Keratinocyte (primary cell): Measurements from ENCODE around the gene KRTAP9-6. TPM values are rescaled to one million over a fixed set of nuclear protein-coding genes. Genes with fewer than 3 reads are reported as not detected.

ENCODE experiments used
- DNase-seq: peaks from one replicate; pipeline ENCODE4 v3.0.0-alpha.2; 2011; ENCODE audit warnings: low read depth, missing footprints, low spot score
- FAIRE-seq: peaks from 2 replicates; lab custom pipeline; 2011; peaks lifted over from hg19 to GRCh38; lab: Jason Lieb, UNC
- H2AFZ ChIP-seq: 2 replicates; pipeline ENCODE4 v1.6.0; 2012; ENCODE audit warnings: low read length, control low read depth, inconsistent platforms; ENCODE audit not compliant: control insufficient read depth
- H3K27ac ChIP-seq: 2 replicates; pipeline ENCODE4 v1.5.1; 2011; ENCODE audit warnings: low read length; ENCODE audit not compliant: control insufficient read depth, insufficient read depth
- H3K27me3 ChIP-seq: 3 replicates; pipeline ENCODE4 v1.6.0; 2011; ENCODE audit warnings: low read length; ENCODE audit not compliant: control insufficient read depth, insufficient read depth; ENCODE audit errors: extremely low read depth
- H3K36me3 ChIP-seq, 2 experiments: 2 replicates in 1 of 2; 3 replicates in 1 of 2; pipeline ENCODE4 v1.5.1; 2011; ENCODE audit warnings: low read length in 2 of 2, mild to moderate bottlenecking in 1 of 2; ENCODE audit not compliant: control insufficient read depth in 2 of 2, insufficient read depth in 2 of 2; ENCODE audit errors: extremely low read depth in 1 of 2
- H3K4me1 ChIP-seq: 3 replicates; pipeline ENCODE4 v1.5.1; 2011; ENCODE audit warnings: low read length; ENCODE audit not compliant: control insufficient read depth, insufficient read depth; ENCODE audit errors: extremely low read depth
- H3K4me2 ChIP-seq: 3 replicates; pipeline ENCODE4 v1.6.0; 2011; ENCODE audit warnings: low read depth, low read length; ENCODE audit not compliant: control insufficient read depth, insufficient read depth; ENCODE audit errors: extremely low read depth
- H3K4me3 ChIP-seq, 3 experiments: fragments of 200-600 bp in 1 of 3; sonication (generic) in 1 of 3; 2 replicates in 2 of 3; 3 replicates in 1 of 3; pipeline ENCODE4 v1.5.1; 2011 to 2016; ENCODE audit warnings: low read length in 3 of 3, mild to moderate bottlenecking in 3 of 3, control low read depth in 2 of 3, inconsistent platforms in 1 of 3, low read depth in 1 of 3, mixed read lengths in 1 of 3, mixed run types in 1 of 3, moderate library complexity in 1 of 3; ENCODE audit not compliant: control insufficient read depth in 2 of 3, insufficient read depth in 2 of 3; ENCODE audit errors: extremely low read depth in 1 of 3
- H3K79me2 ChIP-seq: 2 replicates; pipeline ENCODE4 v1.6.0; 2012; ENCODE audit warnings: low read length; ENCODE audit not compliant: control insufficient read depth, insufficient read depth
- H3K9ac ChIP-seq: 3 replicates; pipeline ENCODE4 v1.6.0; 2011; ENCODE audit warnings: low read length; ENCODE audit not compliant: control insufficient read depth, insufficient read depth; ENCODE audit errors: extremely low read depth
- H3K9me1 ChIP-seq: 3 replicates; pipeline ENCODE4 v1.6.0; 2011; ENCODE audit warnings: low read length; ENCODE audit not compliant: control insufficient read depth, insufficient read depth; ENCODE audit errors: extremely low read depth
- H3K9me3 ChIP-seq: 2 replicates; pipeline ENCODE4 v1.5.1; 2012; ENCODE audit warnings: low read depth, low read length; ENCODE audit not compliant: control insufficient read depth
- H4K20me1 ChIP-seq: 3 replicates; pipeline ENCODE4 v1.6.0; 2011; ENCODE audit warnings: low read length; ENCODE audit not compliant: control insufficient read depth, insufficient read depth; ENCODE audit errors: extremely low read depth
- EZH2 ChIP-seq: IDR thresholded peaks from one replicate; pipeline ENCODE4 v1.6.1; 2012; ENCODE audit warnings: inconsistent platforms, mild to moderate bottlenecking, low read length, moderate library complexity
- dilution Hi-C: fragments of 300-500 bp; cut with MboI; formaldehyde crosslinking; loops from one replicate; pipeline ENCODE4 v1.7.0; 2020; ENCODE audit warnings: low sequenced_read_pairs; ENCODE audit not compliant: extremely low pct_ligation_motif_present
- polyA plus RNA-seq, 5 experiments: library from polyadenylated mRNA; depleted of rRNA in 3 of 5; stranded (reverse) in 3 of 5; stranded (forward) in 1 of 5; unstranded in 1 of 5; fragments of >200 nt; gene quantifications; 1 replicate in 1 of 5; 2 replicates in 3 of 5; 3 replicates in 1 of 5; pipeline versions ENCODE4 v1.2.1 to v1.2.3, GENCODE V29; 2011 to 2012; ENCODE audit warnings: missing spikeins in 2 of 5, low read depth in 1 of 5, low replicate concordance in 1 of 5
- TF ChIP-seq, protein P1 (sequence below), 3 experiments: IDR thresholded peaks in 1 of 3; conservative IDR thresholded peaks in 1 of 3; optimal IDR thresholded peaks in 1 of 3; 2 replicates in 2 of 3; 3 replicates in 1 of 3; pipeline versions ENCODE3 to v1.5.1; 2011; ENCODE audit warnings: low read length in 3 of 3, mild to moderate bottlenecking in 3 of 3, moderate library complexity in 2 of 3, control low read depth in 1 of 3, inconsistent platforms in 1 of 3; ENCODE audit not compliant: insufficient read depth in 2 of 3; ENCODE audit errors: extremely low read depth in 1 of 3

Gene KRTAP9-6
- polyA plus RNA-seq, 1 donor (not counting 4 experiments of a cell fraction or from before 2014, with no cell fraction given): not detected

DNA sequence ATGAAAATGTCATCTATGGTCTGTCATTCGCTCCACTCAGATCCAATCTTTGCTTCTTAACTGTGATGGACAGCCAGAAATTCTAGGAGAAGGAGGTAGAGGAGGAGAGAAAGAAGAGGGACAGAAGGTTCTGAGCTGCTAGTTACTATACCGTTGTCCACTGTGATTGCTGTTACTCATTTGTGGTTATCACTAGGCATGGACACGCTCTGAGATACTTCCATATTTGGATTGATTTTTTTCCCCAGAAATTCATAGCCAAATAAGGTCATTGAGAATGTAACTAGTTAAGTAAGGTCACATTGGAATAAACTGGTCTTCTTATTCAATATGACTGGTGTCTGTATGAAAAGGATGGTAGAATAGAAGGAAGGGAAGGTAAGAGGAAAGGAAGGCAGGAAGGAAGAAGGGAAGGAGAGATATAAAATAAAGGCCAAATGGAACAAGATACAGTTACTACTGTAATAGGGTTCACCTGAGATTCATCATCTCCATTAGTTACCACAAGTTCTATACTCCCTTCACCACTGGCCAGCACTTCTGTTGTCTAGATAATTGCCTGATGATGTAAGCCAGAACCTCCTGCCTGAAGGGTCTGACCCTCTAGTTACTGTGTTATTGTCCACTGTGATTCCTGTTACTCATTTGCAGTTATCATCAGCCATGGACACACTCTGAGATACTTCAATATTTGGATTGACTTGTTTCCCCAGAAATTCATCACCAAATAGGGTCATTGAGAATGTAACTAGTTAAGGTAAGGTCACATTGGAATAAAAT lies 13.2 kb downstream of the KRTAP9-6 start:
- dilution Hi-C loops: no loop called here
- Histone ChIP-seq H4K20me1 (no peaks in the 10 kb centered on the region), H3K79me2 (no peaks in the 10 kb centered on the region), H3K27me3 (no peaks in the 10 kb centered on the region), H3K36me3 (no peaks in the 10 kb centered on the region), H3K27ac (no peak overlapping the region), H3K9ac (no peak overlapping the region), H2AFZ (no peak overlapping the region), H3K4me1 (no peaks in the 10 kb centered on the region), H3K4me3 (no peak overlapping the region), H3K4me2 (no peak overlapping the region), H3K9me1 (no peaks in the 10 kb centered on the region), H3K9me3 (no peaks in the 10 kb centered on the region)
- TF ChIP-seq, protein P1, sequence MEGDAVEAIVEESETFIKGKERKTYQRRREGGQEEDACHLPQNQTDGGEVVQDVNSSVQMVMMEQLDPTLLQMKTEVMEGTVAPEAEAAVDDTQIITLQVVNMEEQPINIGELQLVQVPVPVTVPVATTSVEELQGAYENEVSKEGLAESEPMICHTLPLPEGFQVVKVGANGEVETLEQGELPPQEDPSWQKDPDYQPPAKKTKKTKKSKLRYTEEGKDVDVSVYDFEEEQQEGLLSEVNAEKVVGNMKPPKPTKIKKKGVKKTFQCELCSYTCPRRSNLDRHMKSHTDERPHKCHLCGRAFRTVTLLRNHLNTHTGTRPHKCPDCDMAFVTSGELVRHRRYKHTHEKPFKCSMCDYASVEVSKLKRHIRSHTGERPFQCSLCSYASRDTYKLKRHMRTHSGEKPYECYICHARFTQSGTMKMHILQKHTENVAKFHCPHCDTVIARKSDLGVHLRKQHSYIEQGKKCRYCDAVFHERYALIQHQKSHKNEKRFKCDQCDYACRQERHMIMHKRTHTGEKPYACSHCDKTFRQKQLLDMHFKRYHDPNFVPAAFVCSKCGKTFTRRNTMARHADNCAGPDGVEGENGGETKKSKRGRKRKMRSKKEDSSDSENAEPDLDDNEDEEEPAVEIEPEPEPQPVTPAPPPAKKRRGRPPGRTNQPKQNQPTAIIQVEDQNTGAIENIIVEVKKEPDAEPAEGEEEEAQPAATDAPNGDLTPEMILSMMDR (optimal IDR thresholded peaks at IDR 0.05 in 1 of 3, IDR thresholded peaks at IDR 0.05 in 1 of 3, conservative IDR thresholded peaks at IDR 0.05 in 1 of 3; ENCODE audit: extremely low read depth in 1 of 3, insufficient read depth in 2 of 3, low read length in 3 of 3): no peak
- TF ChIP-seq EZH2: no peak
- DNase-seq (no peak), FAIRE-seq (no peak)

DNA sequence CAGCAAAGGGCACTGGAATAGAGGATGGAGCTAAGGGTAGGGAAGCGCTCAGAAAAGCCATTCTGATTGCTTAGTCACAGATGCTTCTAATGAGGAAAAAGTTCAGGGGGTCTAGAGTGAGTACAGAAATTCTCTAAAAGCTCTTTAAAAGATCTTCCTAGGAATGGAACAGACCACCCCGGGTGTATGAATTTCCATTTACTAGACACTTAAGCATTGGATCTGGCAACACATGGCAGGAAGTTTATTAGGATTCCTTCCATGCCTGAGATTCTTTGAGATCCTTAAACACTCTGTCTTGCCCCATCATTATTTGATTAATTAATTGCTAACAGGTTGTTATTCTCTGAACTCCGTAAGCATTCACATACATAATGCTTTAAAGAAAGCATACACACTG lies 18.9 kb downstream of the KRTAP9-6 start:
- Histone ChIP-seq H3K9me1 (no peaks in the 10 kb centered on the region), H3K4me1 (no peaks in the 10 kb centered on the region), H3K4me3 (no peak overlapping the region), H3K4me2 (no peak overlapping the region), H3K79me2 (no peaks in the 10 kb centered on the region), H3K36me3 (no peaks in the 10 kb centered on the region), H2AFZ (no peak overlapping the region), H3K27me3 (no peaks in the 10 kb centered on the region), H3K9me3 (no peaks in the 10 kb centered on the region), H3K9ac (no peak overlapping the region), H4K20me1 (no peaks in the 10 kb centered on the region), H3K27ac (no peak overlapping the region)
- no peak for FAIRE-seq
- dilution Hi-C loops: no loop called here
- DNase-seq: no peak
- TF ChIP-seq EZH2: no peak

- dilution Hi-C loops: no loop called here
- DNase-seq (no peak), FAIRE-seq (no peak)
- no peak overlapping the region for H3K27ac ChIP-seq
- no peak overlapping the region for H3K4me3 ChIP-seq
- no peaks in the 10 kb centered on the region for H3K27me3 ChIP-seq
- TF ChIP-seq EZH2: no peak
- TF ChIP-seq, protein P1 (optimal IDR thresholded peaks at IDR 0.05 in 1 of 3, IDR thresholded peaks at IDR 0.05 in 1 of 3, conservative IDR thresholded peaks at IDR 0.05 in 1 of 3; ENCODE audit: extremely low read depth in 1 of 3, insufficient read depth in 2 of 3, low read length in 3 of 3): no peak
- no peaks in the 10 kb centered on the region for H3K4me1 ChIP-seq
- H3K9me1 ChIP-seq: no peaks in the 10 kb centered on the region
- no peak overlapping the region for H3K4me2 ChIP-seq
- no peak overlapping the region for H3K9ac ChIP-seq
- H3K79me2 ChIP-seq: no peaks in the 10 kb centered on the region
- H3K9me3 ChIP-seq: no peaks in the 10 kb centered on the region
- no peaks in the 10 kb centered on the region for H3K36me3 ChIP-seq
- H2AFZ ChIP-seq: no peak overlapping the region
- no peaks in the 10 kb centered on the region for H4K20me1 ChIP-seq
Measured at GRCh38 chr17:41284546-41284945, 19.4 kb downstream of the KRTAP9-6 start.
